Panc1 (cell line): ENCODE results near the gene ISCA2. TPM values are rescaled to one million over a fixed set of nuclear protein-coding genes. Genes with fewer than 3 reads are reported as not detected.

Source experiments
- ATAC-seq: fragments of 200-7000 bp; cut with Tn5 transposase; 2 replicates; pipeline ENCODE4 v1.9.1; 2020; ENCODE audit warnings: mild to moderate bottlenecking, moderate library complexity
- BruUV-seq: library from RNA; stranded (reverse); fragments of 400-500 nt; replicated peaks from 2 replicates; lab custom pipeline; 2021; lab: Mats Ljungman, UMichigan
- CTCF ChIA-PET: fragments of 300-600 bp; sonication (Branson Sonifier 250); formaldehyde crosslinking; loops from one replicate; lab custom pipeline; 2022; ENCODE audit warnings: antibody characterized with exemption; lab: Charles Lee
- POLR2A ChIA-PET: fragments of 300-600 bp; sonication (Branson Sonifier 250); formaldehyde crosslinking; loops from one replicate; lab custom pipeline; 2022; ENCODE audit warnings: antibody characterized with exemption; lab: Charles Lee
- DNase-seq: peaks from one replicate; pipeline ENCODE4 v3.0.0-alpha.2; 2010; ENCODE audit warnings: low read depth, low spot score
- H3K27ac ChIP-seq: 2 replicates; pipeline ENCODE4 v1.5.1; 2011; ENCODE audit warnings: mild to moderate bottlenecking, low read length, inconsistent platforms
- H3K27me3 ChIP-seq: fragments of 200-500 bp; sonication (Bioruptor generic); 2 replicates; pipeline ENCODE4 v1.6.0; 2014; ENCODE audit warnings: low read length, inconsistent platforms; ENCODE audit not compliant: control insufficient read depth, insufficient read depth
- H3K36me3 ChIP-seq: fragments of 200-500 bp; sonication (Bioruptor generic); 2 replicates; pipeline ENCODE4 v1.5.1; 2014; ENCODE audit warnings: inconsistent platforms, mild to moderate bottlenecking, low read length, moderate library complexity; ENCODE audit not compliant: control insufficient read depth, insufficient read depth
- H3K4me1 ChIP-seq: 2 replicates; pipeline ENCODE4 v1.5.1; 2011; ENCODE audit warnings: inconsistent platforms, mild to moderate bottlenecking, low read length, moderate library complexity; ENCODE audit not compliant: control insufficient read depth, insufficient read depth
- H3K4me3 ChIP-seq, 2 experiments: 2 replicates each; pipeline ENCODE4 v1.5.1; 2011 to 2012; ENCODE audit warnings: low read depth in 2 of 2, low read length in 2 of 2, mild to moderate bottlenecking in 2 of 2, inconsistent platforms in 1 of 2, moderate library complexity in 1 of 2
- H3K9me3 ChIP-seq: fragments of 200-500 bp; sonication (Bioruptor generic); 2 replicates; pipeline ENCODE4 v1.5.1; 2014; ENCODE audit warnings: low read depth, mild to moderate bottlenecking, inconsistent platforms, low read length, moderate library complexity; ENCODE audit not compliant: control insufficient read depth, insufficient read depth
- SIN3A ChIP-seq: IDR thresholded peaks from 2 replicates; pipeline ENCODE4 v1.6.1; 2012; ENCODE audit warnings: low read depth, mild to moderate bottlenecking, low read length, moderate library complexity, borderline replicate concordance; ENCODE audit not compliant: insufficient read depth
- TCF7L2 ChIP-seq: IDR thresholded peaks from 2 replicates; pipeline ENCODE4 v1.6.1; 2011; ENCODE audit warnings: mild to moderate bottlenecking, low read depth, low read length, inconsistent platforms
- in situ Hi-C: cut with HindIII; loops from 2 replicates; pipeline ENCODE4 v1.10.0; 2016; ENCODE audit warnings: low sequenced_read_pairs, low pct_unique_long_range_greater_than_20kb
- intact Hi-C: fragments of 100-400 bp; cut with micrococcal nuclease; formaldehyde crosslinking; loops from one replicate; pipeline ENCODE4 v1.10.0; 2022; ENCODE audit not compliant: unreplicated experiment
- total RNA-seq: library from RNA; stranded (reverse); gene quantifications from one replicate; pipeline ENCODE4 v1.2.1, GENCODE V29; 2021; ENCODE audit not compliant: unreplicated experiment
- TF ChIP-seq, protein P1 (sequence below): fragments of 450-650 bp; IDR thresholded peaks from 2 replicates; pipeline ENCODE4 v1.5.1; 2017; ENCODE audit warnings: mild to moderate bottlenecking
- TF ChIP-seq, protein P2 (sequence below), 2 experiments: IDR thresholded peaks; 2 replicates each; pipeline ENCODE4 v1.6.1; 2011 to 2012; ENCODE audit warnings: low read depth in 2 of 2, control low read depth in 1 of 2, low read length in 1 of 2, mild to moderate bottlenecking in 1 of 2, moderate library complexity in 1 of 2; ENCODE audit not compliant: insufficient read depth in 1 of 2

Gene ISCA2
- total RNA-seq, 1 experiment from 2014 or later = 26.1 TPM

DNA sequence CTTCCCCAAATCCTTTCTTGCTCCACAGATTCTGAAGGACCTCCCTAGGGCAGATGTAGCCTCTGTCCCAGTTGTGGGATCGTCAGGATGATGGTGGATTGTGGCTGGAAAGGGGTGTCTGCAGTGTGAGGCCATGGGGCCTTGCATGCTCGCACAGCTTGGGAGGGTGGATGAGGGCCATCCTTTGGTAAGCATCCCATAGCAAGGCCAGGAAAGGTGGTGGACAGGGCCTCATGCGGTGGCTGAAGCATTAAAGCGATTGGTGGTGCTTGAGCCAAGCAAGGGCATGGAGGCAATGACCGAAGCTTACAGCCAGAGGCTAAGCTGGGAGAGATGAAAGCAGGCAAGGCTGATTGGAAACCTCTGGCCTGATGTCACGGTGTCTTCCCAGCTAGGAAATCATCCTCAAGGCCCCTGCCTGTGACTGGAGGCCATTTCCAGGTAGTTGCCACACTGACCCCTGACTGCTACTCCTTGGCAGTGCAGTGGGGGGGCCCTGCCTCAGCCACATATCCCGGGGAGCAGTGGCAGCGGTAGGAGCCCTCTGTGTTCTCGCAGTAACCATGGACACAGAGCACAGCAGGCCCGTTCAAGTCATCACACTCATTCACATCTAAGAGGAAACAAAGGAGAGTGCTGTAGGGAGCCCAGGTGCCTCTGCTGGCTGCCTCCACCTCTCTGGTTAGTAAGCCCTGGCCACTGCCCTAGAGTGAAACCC, 7.0 kb downstream of the ISCA2 start:
- Histone ChIP-seq H3K27ac (no peak overlapping the region), H3K27me3 (no peaks in the 10 kb centered on the region), H3K4me3 (no peak overlapping the region), H3K4me1 (no peaks in the 10 kb centered on the region), H3K9me3 (no peaks in the 10 kb centered on the region), H3K36me3 (no peaks in the 10 kb centered on the region)
- DNase-seq (no peak), ATAC-seq (peak; percentile 15; the same call in 1 of the 2 replicates)
- TF ChIP-seq SIN3A (no peak), TCF7L2 (no peak)
- TF ChIP-seq, protein P1, sequence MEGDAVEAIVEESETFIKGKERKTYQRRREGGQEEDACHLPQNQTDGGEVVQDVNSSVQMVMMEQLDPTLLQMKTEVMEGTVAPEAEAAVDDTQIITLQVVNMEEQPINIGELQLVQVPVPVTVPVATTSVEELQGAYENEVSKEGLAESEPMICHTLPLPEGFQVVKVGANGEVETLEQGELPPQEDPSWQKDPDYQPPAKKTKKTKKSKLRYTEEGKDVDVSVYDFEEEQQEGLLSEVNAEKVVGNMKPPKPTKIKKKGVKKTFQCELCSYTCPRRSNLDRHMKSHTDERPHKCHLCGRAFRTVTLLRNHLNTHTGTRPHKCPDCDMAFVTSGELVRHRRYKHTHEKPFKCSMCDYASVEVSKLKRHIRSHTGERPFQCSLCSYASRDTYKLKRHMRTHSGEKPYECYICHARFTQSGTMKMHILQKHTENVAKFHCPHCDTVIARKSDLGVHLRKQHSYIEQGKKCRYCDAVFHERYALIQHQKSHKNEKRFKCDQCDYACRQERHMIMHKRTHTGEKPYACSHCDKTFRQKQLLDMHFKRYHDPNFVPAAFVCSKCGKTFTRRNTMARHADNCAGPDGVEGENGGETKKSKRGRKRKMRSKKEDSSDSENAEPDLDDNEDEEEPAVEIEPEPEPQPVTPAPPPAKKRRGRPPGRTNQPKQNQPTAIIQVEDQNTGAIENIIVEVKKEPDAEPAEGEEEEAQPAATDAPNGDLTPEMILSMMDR = no peak
- no TSS peak for BruUV-seq
- POLR2A ChIA-PET = no interaction called here
- CTCF ChIA-PET = interaction anchor here (0.6 kb wide), 1 partner anchor 302 kb away, joined by 3 read pairs; no protein-coding TSS in a partner anchor
- in situ Hi-C loops (no loop called here), intact Hi-C loops (no loop called here)

DNA sequence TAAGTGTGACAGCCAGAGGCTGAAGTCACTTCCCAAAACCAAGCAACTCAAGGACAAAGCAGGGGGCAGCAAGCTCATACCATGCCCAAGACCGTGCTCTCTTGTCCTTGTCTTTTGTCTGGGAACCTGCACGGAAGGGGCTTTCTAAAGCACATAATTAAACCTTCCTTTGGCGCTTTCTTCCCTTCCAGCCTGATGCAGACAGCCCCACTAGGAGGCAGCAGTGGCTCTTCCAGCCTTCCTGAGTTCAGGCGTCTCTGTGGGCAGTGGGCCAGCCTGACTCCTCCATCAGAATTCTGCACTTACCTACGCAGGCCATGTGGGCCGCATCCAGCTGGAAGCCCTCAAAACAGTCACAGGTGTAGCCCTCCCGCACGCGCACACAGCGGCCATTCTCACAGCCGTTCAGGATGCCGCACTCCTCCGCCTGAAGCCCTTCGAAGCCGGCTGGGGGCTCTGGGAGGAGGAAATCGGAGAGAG, 7.6 kb downstream of the ISCA2 start:
- intact Hi-C loops = no loop called here
- no peaks in the 10 kb centered on the region for H3K4me1 ChIP-seq
- no peaks in the 10 kb centered on the region for H3K27me3 ChIP-seq
- BruUV-seq = no TSS peak
- POLR2A ChIA-PET = no interaction called here
- no peaks in the 10 kb centered on the region for H3K36me3 ChIP-seq
- ATAC-seq (peak; percentile 55), DNase-seq (no peak)
- no peak overlapping the region for H3K4me3 ChIP-seq
- no peaks in the 10 kb centered on the region for H3K9me3 ChIP-seq
- in situ Hi-C loops = no loop called here
- no peak overlapping the region for H3K27ac ChIP-seq
- TF ChIP-seq, protein P1 = peak; percentile 62
- TF ChIP-seq, protein P2, sequence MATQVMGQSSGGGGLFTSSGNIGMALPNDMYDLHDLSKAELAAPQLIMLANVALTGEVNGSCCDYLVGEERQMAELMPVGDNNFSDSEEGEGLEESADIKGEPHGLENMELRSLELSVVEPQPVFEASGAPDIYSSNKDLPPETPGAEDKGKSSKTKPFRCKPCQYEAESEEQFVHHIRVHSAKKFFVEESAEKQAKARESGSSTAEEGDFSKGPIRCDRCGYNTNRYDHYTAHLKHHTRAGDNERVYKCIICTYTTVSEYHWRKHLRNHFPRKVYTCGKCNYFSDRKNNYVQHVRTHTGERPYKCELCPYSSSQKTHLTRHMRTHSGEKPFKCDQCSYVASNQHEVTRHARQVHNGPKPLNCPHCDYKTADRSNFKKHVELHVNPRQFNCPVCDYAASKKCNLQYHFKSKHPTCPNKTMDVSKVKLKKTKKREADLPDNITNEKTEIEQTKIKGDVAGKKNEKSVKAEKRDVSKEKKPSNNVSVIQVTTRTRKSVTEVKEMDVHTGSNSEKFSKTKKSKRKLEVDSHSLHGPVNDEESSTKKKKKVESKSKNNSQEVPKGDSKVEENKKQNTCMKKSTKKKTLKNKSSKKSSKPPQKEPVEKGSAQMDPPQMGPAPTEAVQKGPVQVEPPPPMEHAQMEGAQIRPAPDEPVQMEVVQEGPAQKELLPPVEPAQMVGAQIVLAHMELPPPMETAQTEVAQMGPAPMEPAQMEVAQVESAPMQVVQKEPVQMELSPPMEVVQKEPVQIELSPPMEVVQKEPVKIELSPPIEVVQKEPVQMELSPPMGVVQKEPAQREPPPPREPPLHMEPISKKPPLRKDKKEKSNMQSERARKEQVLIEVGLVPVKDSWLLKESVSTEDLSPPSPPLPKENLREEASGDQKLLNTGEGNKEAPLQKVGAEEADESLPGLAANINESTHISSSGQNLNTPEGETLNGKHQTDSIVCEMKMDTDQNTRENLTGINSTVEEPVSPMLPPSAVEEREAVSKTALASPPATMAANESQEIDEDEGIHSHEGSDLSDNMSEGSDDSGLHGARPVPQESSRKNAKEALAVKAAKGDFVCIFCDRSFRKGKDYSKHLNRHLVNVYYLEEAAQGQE (IDR thresholded peaks at IDR 0.05; ENCODE audit: insufficient read depth in 1 of 2, low read depth in 2 of 2, low read length in 1 of 2) = no peak
- CTCF ChIA-PET = interaction anchor here (0.6 kb wide), 1 partner anchor 301 kb away, joined by 3 read pairs; no protein-coding TSS in a partner anchor
